Heart right ventricle (tissue), 16 donors: ENCODE measurements around the gene STYX. TPM values are rescaled to one million over a fixed set of nuclear protein-coding genes. Genes with fewer than 3 reads are reported as not detected.

Source experiments
- ATAC-seq, 8 donors: fragments of 200-7000 bp; cut with Tn5 transposase; one replicate each; pipeline ENCODE4 v1.9.1; 2020; ENCODE audit warnings: mild to moderate bottlenecking in 8 of 8, moderate library complexity in 8 of 8, moderate number of reproducible peaks in 1 of 8
- DNase-seq, 2 donors: peaks; one replicate each; pipeline ENCODE4 v3.0.0-alpha.2; 2020
- H3K27ac ChIP-seq, 10 donors: fragments of 200-600 bp; sonication (generic) in 2 of 10; one replicate each; pipeline versions ENCODE4 v1.5.0 to v1.8.0; 2020 to 2022; ENCODE audit warnings: mild to moderate bottlenecking in 3 of 10
- H3K27me3 ChIP-seq, 7 donors: fragments of 200-600 bp; one replicate each; pipeline ENCODE4 v1.8.0; 2021 to 2022; ENCODE audit warnings: mild to moderate bottlenecking in 2 of 7
- H3K36me3 ChIP-seq, 9 donors: fragments of 200-600 bp; sonication (generic) in 1 of 9; one replicate each; pipeline versions ENCODE4 v1.5.0 to v1.8.0; 2020 to 2022; ENCODE audit warnings: mild to moderate bottlenecking in 2 of 9
- H3K4me1 ChIP-seq, 9 donors: fragments of 200-600 bp; sonication (generic) in 1 of 9; one replicate each; pipeline versions ENCODE4 v1.5.0 to v1.8.0; 2020 to 2022; ENCODE audit warnings: mild to moderate bottlenecking in 4 of 9
- H3K4me3 ChIP-seq, 10 donors: fragments of 200-600 bp; sonication (generic) in 2 of 10; one replicate each; pipeline versions ENCODE4 v1.5.0 to v1.8.0; 2020 to 2022; ENCODE audit warnings: mild to moderate bottlenecking in 7 of 10, moderate library complexity in 2 of 10
- H3K9me3 ChIP-seq, 11 donors: fragments of 200-600 bp in 10 of 11; sonication (generic) in 2 of 11; one replicate each; pipeline versions ENCODE4 v1.5.0 to v1.8.0; 2013 to 2022; ENCODE audit warnings: mild to moderate bottlenecking in 2 of 11, control low read depth in 1 of 11, moderate library complexity in 1 of 11
- CTCF ChIP-seq, 9 donors: fragments of 200-600 bp; sonication (generic) in 2 of 9; IDR thresholded peaks; one replicate each; pipeline versions ENCODE4 v1.5.0 to v1.8.0; 2021 to 2022; ENCODE audit warnings: antibody characterized with exemption in 9 of 9, mild to moderate bottlenecking in 5 of 9, moderate library complexity in 1 of 9
- WGBS, 2 donors: extraction: QIAGEN DNeasy Blood & Tissue Kit; methylation state at CpG; one replicate each; pipeline ENCODE4 v1.1.7; 2013; ENCODE audit warnings: inconsistent platforms in 1 of 2; 5-methylcytosine and 5-hydroxymethylcytosine counted together
- intact Hi-C, 10 donors: fragments of 100-400 bp; cut with DNase I; formaldehyde crosslinking; loops; one replicate each; pipeline versions ENCODE4 v1.11.1 to v1.14.2; 2022
- long read RNA-seq, 3 donors: library from polyadenylated mRNA; unstranded; transcript quantifications; one replicate each; pipeline ENCODE4 v2.0.0, GENCODE V29; 2020 to 2021
- polyA plus RNA-seq, 2 donors: library from polyadenylated mRNA; stranded (reverse); fragments of 200-250 nt; gene quantifications; one replicate each; pipeline ENCODE4 v1.2.3, GENCODE V29; 2013
- total RNA-seq, 10 donors: library from RNA; stranded (reverse); fragmentation: NEBNext Ultra II Directional in 3 of 10; extraction: Animal tissue kit (Norgen Biotek cat#: 25700) in 3 of 10; gene quantifications; one replicate each; pipeline versions ENCODE4 v1.2.1 to v1.2.4, GENCODE V29; 2021 to 2023
- donor health status: Arrhythmogenic right ventricular cardiomyopathy.
- donor health status: ischemic (EF 13 %, LVEDD 7.1; RV severe dilation, severe dysfunction).
- donor health status: healthy with polysubstance abuse.
- donor health status: DM: no; HTN: yes; CAD: no.
- donor health status: DM: no; HTN: no; CAD: no.
- donor health status: ischemic (EF 25% LVEDD 6.9; RV normal size, moderate dysfunction).
- donor health status: ischemic (EF 25% LVEDD 5.7; RV mildly dilated, moderate dysfunction).
- donor health status: healthy.
- donor health status: DM: yes; HTN: yes; CAD: no.
- donor health status: Ischemic cardiomyopathy.
- donor health status: ischemic (EF 35%, LVEDD 5.7; RV mildly dilated, moderate dysfunction).
- donor health status: nonischemic (EF 11% LVEDD 7.7; RV severe dilation, severe dysfunction).
- donor health status: DM: yes; HTN: yes; CAD: no.
- donor health status: PGD.
- donor health status: ischemic (EF 29% LVEDD 5.4; RV normal size, mild dysfunction).
- donor health status: nonischemic (EF 23%, LVEDD 6.1; RV moderate dilation, normal function).

Gene STYX
- total RNA-seq, result 10 to 100 TPM; 12.9 to 15.8 (median 14.2) TPM
- 1 to 10 TPM; 3.4 to 6.6 TPM for polyA plus RNA-seq
- long read RNA-seq, donor 1, full-length matches to known transcripts, result 29 of 42 reads
- long read RNA-seq, donor 1, partial matches to known transcripts, result 6 of 42 reads
- long read RNA-seq, donor 1, other reads (novel, unspliced or antisense), result 7 of 42 reads
- long read RNA-seq, donor 2, full-length matches to known transcripts, result 40 of 52 reads
- long read RNA-seq, donor 2, partial matches to known transcripts, result 2 of 52 reads
- long read RNA-seq, donor 2, other reads (novel, unspliced or antisense), result 10 of 52 reads
- long read RNA-seq, donor 3, full-length matches to known transcripts, result 24 of 53 reads
- long read RNA-seq, donor 3, partial matches to known transcripts, result 6 of 53 reads
- long read RNA-seq, donor 3, other reads (novel, unspliced or antisense), result 23 of 53 reads

- Histone ChIP-seq H3K4me1 (peaks cover 0 to 18% (median 12%) of the 10 kb centered on the region in 9 donors), H3K9me3 (no peaks in the 10 kb centered on the region), H3K27ac (peak within 1 kb of the TSS; percentile 38 to 94 (median 90)), H3K36me3 (peaks cover 0 to 62% (median 11%) of the 10 kb centered on the region in 9 donors), H3K4me3 (peak within 1 kb of the TSS; percentile 62 to 95 (median 92)), H3K27me3 (no peaks in the 10 kb centered on the region)
- DNase-seq (peak; percentile 99), ATAC-seq (peak; percentile 99 to 100 (median 99))
- 0% methylated on average over 55 to 71 of the region's 72 CpGs for WGBS, 2 donors
- TF ChIP-seq CTCF (IDR thresholded peaks at IDR 0.05), result peak in 7 of 9 donors; percentile 23 to 49 (median 32)
- intact Hi-C loops, result loop anchor here in 3 of 10 donors (1.0 to 10.0 kb wide), 2 partner anchors 23 to 55 kb away; partner anchors contain the start of gene PSMC6 (in 1 of the 3)
Measured at GRCh38 chr14:52729925-52730708, at the start of gene STYX. STYX (plus strand) TSS chr14:52730166; CDS start chr14:52730475, 309 bp downstream.

GRCh38 chr14:52683985-52684520, 45.9 kb upstream of the STYX start:
- H3K9me3 ChIP-seq, result no peaks in the 10 kb centered on the region
- peaks cover 0 to 36% (median 11%) of the 10 kb centered on the region in 9 donors for H3K36me3 ChIP-seq
- no peak overlapping the region for H3K4me3 ChIP-seq
- H3K4me1 ChIP-seq, result peaks cover 0 to 27% (median 5%) of the 10 kb centered on the region in 9 donors
- intact Hi-C loops, result no loop called here
- TF ChIP-seq CTCF (IDR thresholded peaks at IDR 0.05), result no peak
- no peaks in the 10 kb centered on the region for H3K27me3 ChIP-seq
- no peak overlapping the region for H3K27ac ChIP-seq
- WGBS, 2 donors, result 74 to 76% methylated on average over 2 of the region's 2 CpGs
- no peak for DNase-seq
- ATAC-seq, result no peak

GRCh38 chr14:52686176-52686575, 43.8 kb upstream of the STYX start:
- no peaks in the 10 kb centered on the region for H3K27me3 ChIP-seq
- H3K27ac ChIP-seq, result no peak overlapping the region
- 91 to 93% methylated on average over 1 of the region's 1 CpG for WGBS, 2 donors
- intact Hi-C loops, result no loop called here
- no peaks in the 10 kb centered on the region for H3K9me3 ChIP-seq
- no peak for DNase-seq
- peaks cover 0 to 18% (median 4%) of the 10 kb centered on the region in 9 donors for H3K36me3 ChIP-seq
- TF ChIP-seq CTCF (IDR thresholded peaks at IDR 0.05), result no peak
- peaks cover 0 to 48% (median 6%) of the 10 kb centered on the region in 9 donors for H3K4me1 ChIP-seq
- no peak for ATAC-seq
- no peak overlapping the region for H3K4me3 ChIP-seq
